Kasumi-1 (cell line): Measurements from ENCODE around the gene CYLC2.
A peak's percentile ranks its signal among the peaks of the same experiment; 100 is the strongest.

Experiments used
- DNase-seq, 2 experiments: peaks; one replicate each; lab custom pipeline; 2025; lab: John Stamatoyannopoulos, UW

The CYLC2 gene

DNA sequence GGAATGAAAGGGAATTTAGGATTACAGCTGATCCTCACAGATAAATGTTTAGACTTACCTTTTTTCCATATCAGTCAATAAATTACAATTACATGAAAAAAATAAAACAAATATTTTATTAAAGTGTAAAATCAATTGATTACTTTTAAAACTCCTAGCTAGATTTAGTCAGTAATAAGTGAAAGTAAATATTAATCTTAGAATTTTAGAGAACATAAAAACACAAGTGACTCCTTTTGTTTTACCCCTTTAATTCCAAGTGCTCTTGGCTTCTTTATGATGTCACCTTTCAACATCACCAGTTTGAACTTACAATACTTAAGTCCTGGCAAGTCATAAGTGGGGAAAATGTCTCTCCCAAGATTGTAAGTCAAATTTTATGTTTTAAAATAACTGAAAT, at the start of gene CYLC2:
Gene CYLC2, plus strand, starts transcription at position 301 of the 400 bp plus-strand sequence. Its CDS starts 48 bp downstream, at position 349.
- DNase-seq, result no peak

- DNase-seq, result no peak
Observed at GRCh38 chr9:102950346-102950745, 44.8 kb upstream of the CYLC2 start.

- DNase-seq, result no peak
Observed at GRCh38 chr9:102966999-102967398, 28.1 kb upstream of the CYLC2 start.

- no peak for DNase-seq
Observed at GRCh38 chr9:102967979-102968378, 27.2 kb upstream of the CYLC2 start.

GRCh38 chr9:102972780-102973179, 22.4 kb upstream of the CYLC2 start:
- no peak for DNase-seq

DNA sequence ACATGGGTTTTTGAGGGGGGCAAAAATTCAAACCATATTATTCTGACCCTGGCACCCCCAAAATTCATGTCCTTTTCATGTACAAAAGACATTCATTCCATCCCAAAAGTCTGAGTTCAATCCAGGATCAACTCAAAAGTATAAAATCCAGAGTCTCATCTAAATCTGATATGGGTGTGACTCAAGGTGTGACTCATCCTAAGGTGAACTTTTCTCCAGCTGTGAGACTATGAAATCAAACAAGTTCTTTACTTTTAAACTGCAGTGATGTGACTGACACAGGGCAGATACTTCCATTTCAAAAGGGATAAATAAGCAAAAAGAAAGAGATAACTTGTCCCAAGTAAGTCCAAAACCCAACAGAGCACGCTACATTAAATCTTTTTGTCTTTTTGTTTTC, 20.6 kb upstream of the CYLC2 start:
- no peak for DNase-seq

DNA sequence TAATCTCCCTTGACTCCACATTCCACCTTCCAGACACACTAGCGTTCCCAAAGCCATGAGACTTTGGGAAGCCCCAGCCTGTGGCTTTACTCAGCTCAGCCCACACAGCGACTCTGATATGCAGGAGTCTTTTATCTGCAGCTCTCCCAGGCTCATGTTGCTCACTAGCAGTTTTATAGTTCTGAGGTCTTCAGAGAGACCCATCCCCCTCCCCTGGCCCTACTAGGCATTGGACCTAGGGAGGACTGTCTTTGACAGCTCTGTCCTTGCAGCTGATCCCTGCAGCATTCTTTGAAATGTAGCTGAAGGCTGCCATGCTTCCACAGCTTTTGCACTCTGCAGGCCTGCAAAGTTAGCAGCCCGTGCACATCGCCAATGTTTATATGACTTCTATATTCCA, 19.9 kb upstream of the CYLC2 start:
- no peak for DNase-seq

DNA sequence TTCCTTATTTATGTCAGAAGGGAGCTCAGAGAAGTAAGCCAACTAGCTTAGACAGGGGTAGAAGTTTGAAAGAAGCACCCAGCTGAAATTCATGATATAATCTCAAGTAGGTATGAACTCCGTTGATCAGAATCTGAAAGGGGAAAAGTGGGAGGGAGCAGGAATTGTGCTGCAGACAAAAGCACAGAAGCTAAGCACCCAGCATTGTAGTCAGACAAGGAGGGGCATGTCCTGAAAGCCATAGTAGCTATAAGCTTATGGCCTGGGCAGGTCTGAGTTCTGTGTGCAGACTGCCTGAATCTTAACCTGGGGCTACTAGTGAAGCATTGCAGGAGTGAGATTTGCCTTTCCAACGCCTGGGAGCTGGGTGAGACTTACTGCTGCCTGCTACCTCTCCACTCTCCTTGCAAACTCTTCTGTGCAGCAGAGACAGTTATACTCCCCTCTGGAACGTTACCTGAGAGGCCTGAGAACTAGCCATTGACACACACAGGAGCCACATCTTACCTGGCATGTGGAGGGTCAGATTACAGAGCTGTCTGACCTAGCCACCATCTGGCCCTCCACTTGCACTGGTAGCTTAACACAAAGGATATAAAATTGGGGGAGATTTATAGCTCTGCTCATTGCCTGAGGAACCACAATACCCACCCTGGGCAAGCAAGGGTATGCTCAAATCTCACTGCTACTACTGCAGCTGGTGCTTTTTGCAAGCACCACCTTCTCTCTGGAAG, 9.8 kb upstream of the CYLC2 start:
- DNase-seq, result no peak

GRCh38 chr9:102986425-102986824, 8.7 kb upstream of the CYLC2 start:
- no peak for DNase-seq

DNA sequence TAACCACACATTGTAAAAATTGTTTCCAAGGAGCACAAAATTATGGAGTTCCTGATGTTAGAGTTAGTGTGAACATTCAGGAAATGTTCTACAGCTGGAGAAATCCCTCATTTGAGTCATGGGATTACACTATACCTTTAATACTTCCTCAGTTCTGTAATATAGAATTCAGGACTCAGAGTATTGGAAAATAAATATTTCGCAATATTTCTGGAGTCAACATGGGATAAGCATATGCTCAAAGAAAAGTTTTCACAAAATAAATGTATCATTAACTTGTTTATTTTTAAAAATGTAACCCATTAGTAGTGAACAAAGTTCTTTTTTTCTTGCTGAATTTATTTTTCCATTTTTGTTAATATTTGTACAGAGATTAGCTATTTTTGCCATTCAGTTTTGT, 8.6 kb downstream of the CYLC2 start:
- DNase-seq, result no peak

- no peak for DNase-seq
Observed at GRCh38 chr9:103014242-103014641, 19.1 kb downstream of the CYLC2 start.

DNA sequence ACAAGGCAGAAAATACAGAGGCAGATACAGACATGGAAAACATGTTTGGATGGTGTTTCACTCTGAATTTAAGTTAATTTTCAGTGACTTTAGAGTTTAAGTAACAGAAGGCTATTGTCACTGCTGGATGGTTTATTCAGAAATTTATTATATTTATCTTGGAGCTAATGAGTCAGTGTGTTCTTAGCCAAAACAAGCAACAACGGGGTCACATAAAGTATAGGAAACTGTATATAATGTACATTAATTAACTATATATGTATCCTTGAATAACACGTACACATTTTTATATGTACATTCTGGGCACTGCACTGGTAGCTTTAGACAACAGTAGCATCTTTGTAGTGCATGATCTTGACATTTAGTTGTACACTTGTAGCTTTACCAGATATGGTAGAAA, 30.7 kb downstream of the CYLC2 start:
- no peak for DNase-seq

DNA sequence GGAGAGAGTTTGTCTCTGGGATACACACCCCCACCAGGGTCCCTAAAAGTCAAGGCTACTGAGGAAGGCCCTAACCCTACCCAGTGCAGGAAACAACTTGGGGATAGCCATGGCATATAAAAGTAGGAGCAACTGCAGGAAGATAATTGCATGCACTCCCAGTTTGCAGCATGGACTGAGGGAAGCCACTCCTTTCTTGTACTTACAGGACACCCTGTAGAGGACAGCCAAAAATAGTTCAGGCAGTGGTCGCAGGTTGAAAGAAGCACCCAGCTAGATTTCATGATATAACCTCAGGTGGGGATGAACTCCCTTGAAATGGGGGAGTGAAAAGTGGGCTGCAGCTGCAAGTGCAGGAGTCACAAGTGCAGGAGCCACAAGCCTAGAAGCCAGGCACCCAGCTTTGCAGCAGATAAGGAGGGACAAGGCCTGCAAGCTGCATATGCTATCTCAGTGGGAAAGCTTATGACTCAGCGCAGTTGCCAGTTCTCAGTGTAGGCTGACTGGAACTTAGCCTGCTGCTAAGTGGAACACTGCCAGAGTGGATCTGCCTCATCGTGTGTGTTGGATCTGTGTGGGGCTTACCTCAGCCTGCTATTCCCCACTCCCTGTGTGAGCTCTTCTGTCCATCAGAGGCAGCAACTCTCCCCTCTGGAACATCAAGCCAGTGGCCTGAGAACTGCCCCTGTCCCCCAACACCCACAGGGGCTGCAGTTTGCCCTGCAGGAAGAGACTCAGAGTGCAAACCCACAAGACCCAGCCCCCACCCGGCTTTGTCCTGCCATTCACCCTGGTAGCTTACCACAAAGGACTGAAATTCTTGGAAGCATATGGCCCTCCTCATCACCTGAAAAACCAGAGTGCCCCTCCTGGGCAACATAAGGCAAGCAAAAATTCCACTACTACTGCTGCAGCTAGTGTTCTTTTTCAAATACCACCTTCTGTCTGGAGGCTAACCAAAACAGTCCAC, 42.7 kb downstream of the CYLC2 start:
- peak in 1 of 2 experiments; percentile 15 for DNase-seq

- DNase-seq, result no peak
Observed at GRCh38 chr9:103041961-103042360, 46.8 kb downstream of the CYLC2 start.
